Measurements from ENCODE around the gene RAB8A.

DNA sequence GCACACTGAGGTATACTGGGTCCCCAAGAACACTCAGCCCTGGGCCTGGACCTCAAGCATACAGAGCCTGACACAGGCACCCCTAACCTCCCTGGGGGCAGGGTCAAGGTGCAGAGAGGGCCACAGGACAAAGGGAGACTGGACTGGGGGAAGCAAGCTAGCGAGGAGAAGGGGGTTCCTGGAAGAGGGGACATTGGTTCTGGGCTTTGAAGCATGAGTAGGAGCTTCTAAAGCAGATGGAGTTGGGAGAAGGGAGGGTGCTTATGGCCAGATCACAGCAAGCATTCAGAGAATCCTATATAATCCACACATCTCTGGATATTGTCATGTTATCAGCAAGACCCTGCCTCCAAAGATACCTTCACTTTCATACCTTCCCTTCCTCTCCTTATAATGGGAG lies 58.4 kb downstream of the RAB8A start:
- TF ChIP-seq SMAD3 (CRISPR knock-in tag; IDR thresholded peaks at IDR 0.05; ENCODE audit: borderline replicate concordance) (no peak), USF2 (CRISPR knock-in tag; IDR thresholded peaks at IDR 0.05) (no peak), ZBTB43 (CRISPR knock-in tag; IDR thresholded peaks at IDR 0.05) (no peak), MYBL2 (CRISPR knock-in tag; IDR thresholded peaks at IDR 0.05) (no peak)

All from WTC11 (cell line).